ENCODE measurements around the gene MRPL2.
A peak's percentile ranks its signal among the peaks of the same experiment; 100 is the strongest.

Gene MRPL2

DNA sequence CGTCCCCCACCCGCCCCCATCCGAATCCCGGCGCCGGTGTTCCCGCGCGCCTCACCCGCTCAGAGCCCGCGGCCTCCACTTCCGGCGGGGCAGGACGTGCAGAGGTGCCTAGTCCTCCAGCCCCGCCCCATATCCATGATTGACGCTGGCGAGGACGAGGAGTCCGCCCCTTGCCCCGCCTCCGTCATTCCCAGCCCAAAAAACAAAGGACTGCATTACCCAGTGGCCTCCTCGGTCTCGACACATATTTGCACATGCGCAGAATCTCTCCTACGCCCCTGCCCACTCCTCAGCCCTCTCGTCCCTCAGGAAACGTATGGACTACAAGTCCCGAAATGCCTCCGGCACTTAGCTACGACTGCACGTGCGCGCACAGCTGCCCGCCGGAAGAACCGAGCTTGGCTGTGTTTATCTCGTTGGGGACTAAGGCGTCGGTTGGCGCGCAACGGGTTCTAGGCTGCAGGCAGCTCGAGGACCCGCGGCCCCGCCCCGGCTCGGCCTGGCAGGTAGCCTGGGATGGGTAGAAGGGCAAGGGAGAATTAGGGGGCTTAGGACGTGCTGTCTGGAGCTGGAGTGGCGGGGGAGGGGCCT lies 45.3 kb downstream of the MRPL2 start, which contains the start of the genes KLHDC3 and MEA1 (continued):
- TF ChIP-seq ZNF157 (tag by site-specific recombination; IDR thresholded peaks at IDR 0.05) (no peak), ZNF707 (tag by site-specific recombination; IDR thresholded peaks at IDR 0.05) (no peak), ZNF629 (tag by site-specific recombination; IDR thresholded peaks at IDR 0.05) (peak; percentile 49; the same call in 1 of the 2 replicates), ZNF132 (tag by site-specific recombination; IDR thresholded peaks at IDR 0.05; ENCODE audit: borderline replicate concordance) (no peak), KLF10 (tag by site-specific recombination; IDR thresholded peaks at IDR 0.05) (no peak), ZNF335 (tag by site-specific recombination; conservative IDR thresholded peaks at IDR 0.05) (peak; percentile 96), ZBTB8A (tag by site-specific recombination; IDR thresholded peaks at IDR 0.05) (peak; percentile 73), ZNF266 (tag by site-specific recombination; IDR thresholded peaks at IDR 0.05; ENCODE audit: low read depth) (no peak), ZNF155 (tag by site-specific recombination; IDR thresholded peaks at IDR 0.05) (no peak), ZNF394 (tag by site-specific recombination; IDR thresholded peaks at IDR 0.05; ENCODE audit: borderline replicate concordance) (no peak), KLF8 (tag by site-specific recombination; IDR thresholded peaks at IDR 0.05) (peak; percentile 47; the same call in 1 of the 2 replicates), ZNF76 (tag by site-specific recombination; IDR thresholded peaks at IDR 0.05; ENCODE audit: borderline replicate concordance, low read depth) (peak; percentile 96), ZFHX2 (tag by site-specific recombination; conservative IDR thresholded peaks at IDR 0.05) (peak; percentile 69; the same call in 1 of the 2 replicates), ZNF274 (IDR thresholded peaks at IDR 0.05; ENCODE audit: low read length) (no peak), ZNF274 (tag by site-specific recombination; IDR thresholded peaks at IDR 0.05; ENCODE audit: borderline replicate concordance) (no peak), ZNF202 (tag by site-specific recombination; IDR thresholded peaks at IDR 0.05; ENCODE audit: borderline replicate concordance) (no peak), ZNF112 (tag by site-specific recombination; IDR thresholded peaks at IDR 0.05) (no peak), ZNF423 (tag by site-specific recombination; IDR thresholded peaks at IDR 0.05) (no peak), ZNF660 (tag by site-specific recombination; IDR thresholded peaks at IDR 0.05) (0 out of 2 replicates have a peak, but pooled peaks have one; percentile 2), SP2 (tag by site-specific recombination; IDR thresholded peaks at IDR 0.05) (peak; percentile 94), TRIM28 (IDR thresholded peaks at IDR 0.05; ENCODE audit: borderline replicate concordance, low read length) (0 out of 2 replicates have a peak, but pooled peaks have one; percentile 37), ZNF549 (tag by site-specific recombination; IDR thresholded peaks at IDR 0.05) (no peak), ZNF610 (tag by site-specific recombination; IDR thresholded peaks at IDR 0.05; ENCODE audit: borderline replicate concordance) (no peak), ZNF324 (tag by site-specific recombination; IDR thresholded peaks at IDR 0.05) (no peak), ZNF214 (tag by site-specific recombination; IDR thresholded peaks at IDR 0.05; ENCODE audit: borderline replicate concordance) (no peak), ZXDB (tag by site-specific recombination; IDR thresholded peaks at IDR 0.05) (peak; percentile 97), ZNF341 (tag by site-specific recombination; IDR thresholded peaks at IDR 0.05; ENCODE audit: low read depth) (no peak), SCRT2 (tag by site-specific recombination; IDR thresholded peaks at IDR 0.05) (no peak)
- TF ChIP-seq, protein P1, sequence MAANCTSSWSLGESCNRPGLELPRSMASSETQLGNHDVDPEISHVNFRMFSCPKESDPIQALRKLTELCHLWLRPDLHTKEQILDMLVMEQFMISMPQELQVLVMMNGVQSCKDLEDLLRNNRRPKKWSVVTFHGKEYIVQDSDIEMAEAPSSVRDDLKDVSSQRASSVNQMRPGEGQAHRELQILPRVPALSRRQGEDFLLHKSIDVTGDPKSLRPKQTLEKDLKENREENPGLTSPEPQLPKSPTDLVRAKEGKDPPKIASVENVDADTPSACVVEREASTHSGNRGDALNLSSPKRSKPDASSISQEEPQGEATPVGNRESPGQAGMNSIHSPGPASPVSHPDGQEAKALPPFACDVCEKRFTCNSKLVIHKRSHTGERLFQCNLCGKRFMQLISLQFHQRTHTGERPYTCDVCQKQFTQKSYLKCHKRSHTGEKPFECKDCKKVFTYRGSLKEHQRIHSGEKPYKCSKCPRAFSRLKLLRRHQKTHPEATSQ (tag by site-specific recombination; IDR thresholded peaks at IDR 0.05), result no peak
- TF ChIP-seq, protein P2, sequence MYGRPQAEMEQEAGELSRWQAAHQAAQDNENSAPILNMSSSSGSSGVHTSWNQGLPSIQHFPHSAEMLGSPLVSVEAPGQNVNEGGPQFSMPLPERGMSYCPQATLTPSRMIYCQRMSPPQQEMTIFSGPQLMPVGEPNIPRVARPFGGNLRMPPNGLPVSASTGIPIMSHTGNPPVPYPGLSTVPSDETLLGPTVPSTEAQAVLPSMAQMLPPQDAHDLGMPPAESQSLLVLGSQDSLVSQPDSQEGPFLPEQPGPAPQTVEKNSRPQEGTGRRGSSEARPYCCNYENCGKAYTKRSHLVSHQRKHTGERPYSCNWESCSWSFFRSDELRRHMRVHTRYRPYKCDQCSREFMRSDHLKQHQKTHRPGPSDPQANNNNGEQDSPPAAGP (tag by site-specific recombination; IDR thresholded peaks at IDR 0.05), result no peak
- TF ChIP-seq, protein P3, sequence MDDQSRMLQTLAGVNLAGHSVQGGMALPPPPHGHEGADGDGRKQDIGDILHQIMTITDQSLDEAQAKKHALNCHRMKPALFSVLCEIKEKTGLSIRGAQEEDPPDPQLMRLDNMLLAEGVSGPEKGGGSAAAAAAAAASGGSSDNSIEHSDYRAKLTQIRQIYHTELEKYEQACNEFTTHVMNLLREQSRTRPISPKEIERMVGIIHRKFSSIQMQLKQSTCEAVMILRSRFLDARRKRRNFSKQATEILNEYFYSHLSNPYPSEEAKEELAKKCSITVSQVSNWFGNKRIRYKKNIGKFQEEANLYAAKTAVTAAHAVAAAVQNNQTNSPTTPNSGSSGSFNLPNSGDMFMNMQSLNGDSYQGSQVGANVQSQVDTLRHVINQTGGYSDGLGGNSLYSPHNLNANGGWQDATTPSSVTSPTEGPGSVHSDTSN (CRISPR knock-in tag; IDR thresholded peaks at IDR 0.05), result peak; percentile 95
- TF ChIP-seq, protein P4, sequence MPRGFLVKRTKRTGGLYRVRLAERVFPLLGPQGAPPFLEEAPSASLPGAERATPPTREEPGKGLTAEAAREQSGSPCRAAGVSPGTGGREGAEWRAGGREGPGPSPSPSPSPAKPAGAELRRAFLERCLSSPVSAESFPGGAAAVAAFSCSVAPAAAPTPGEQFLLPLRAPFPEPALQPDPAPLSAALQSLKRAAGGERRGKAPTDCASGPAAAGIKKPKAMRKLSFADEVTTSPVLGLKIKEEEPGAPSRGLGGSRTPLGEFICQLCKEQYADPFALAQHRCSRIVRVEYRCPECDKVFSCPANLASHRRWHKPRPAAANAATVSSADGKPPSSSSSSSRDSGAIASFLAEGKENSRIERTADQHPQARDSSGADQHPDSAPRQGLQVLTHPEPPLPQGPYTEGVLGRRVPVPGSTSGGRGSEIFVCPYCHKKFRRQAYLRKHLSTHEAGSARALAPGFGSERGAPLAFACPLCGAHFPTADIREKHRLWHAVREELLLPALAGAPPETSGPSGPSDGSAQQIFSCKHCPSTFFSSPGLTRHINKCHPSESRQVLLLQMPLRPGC (tag by site-specific recombination; IDR thresholded peaks at IDR 0.05), result 0 out of 2 replicates have a peak, but pooled peaks have one; percentile 6
- TF ChIP-seq, protein P5, sequence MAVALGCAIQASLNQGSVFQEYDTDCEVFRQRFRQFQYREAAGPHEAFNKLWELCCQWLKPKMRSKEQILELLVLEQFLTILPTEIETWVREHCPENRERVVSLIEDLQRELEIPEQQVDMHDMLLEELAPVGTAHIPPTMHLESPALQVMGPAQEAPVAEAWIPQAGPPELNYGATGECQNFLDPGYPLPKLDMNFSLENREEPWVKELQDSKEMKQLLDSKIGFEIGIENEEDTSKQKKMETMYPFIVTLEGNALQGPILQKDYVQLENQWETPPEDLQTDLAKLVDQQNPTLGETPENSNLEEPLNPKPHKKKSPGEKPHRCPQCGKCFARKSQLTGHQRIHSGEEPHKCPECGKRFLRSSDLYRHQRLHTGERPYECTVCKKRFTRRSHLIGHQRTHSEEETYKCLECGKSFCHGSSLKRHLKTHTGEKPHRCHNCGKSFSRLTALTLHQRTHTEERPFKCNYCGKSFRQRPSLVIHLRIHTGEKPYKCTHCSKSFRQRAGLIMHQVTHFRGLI (tag by site-specific recombination; IDR thresholded peaks at IDR 0.05), result peak; percentile 94
- TF ChIP-seq, protein P6, sequence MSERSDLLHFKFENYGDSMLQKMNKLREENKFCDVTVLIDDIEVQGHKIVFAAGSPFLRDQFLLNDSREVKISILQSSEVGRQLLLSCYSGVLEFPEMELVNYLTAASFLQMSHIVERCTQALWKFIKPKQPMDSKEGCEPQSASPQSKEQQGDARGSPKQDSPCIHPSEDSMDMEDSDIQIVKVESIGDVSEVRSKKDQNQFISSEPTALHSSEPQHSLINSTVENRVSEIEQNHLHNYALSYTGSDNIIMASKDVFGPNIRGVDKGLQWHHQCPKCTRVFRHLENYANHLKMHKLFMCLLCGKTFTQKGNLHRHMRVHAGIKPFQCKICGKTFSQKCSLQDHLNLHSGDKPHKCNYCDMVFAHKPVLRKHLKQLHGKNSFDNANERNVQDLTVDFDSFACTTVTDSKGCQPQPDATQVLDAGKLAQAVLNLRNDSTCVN (tag by site-specific recombination; optimal IDR thresholded peaks at IDR 0.05), result peak; percentile 84

Data from HEK293 (cell line).